ENCODE results near the gene LYAR.

DNA sequence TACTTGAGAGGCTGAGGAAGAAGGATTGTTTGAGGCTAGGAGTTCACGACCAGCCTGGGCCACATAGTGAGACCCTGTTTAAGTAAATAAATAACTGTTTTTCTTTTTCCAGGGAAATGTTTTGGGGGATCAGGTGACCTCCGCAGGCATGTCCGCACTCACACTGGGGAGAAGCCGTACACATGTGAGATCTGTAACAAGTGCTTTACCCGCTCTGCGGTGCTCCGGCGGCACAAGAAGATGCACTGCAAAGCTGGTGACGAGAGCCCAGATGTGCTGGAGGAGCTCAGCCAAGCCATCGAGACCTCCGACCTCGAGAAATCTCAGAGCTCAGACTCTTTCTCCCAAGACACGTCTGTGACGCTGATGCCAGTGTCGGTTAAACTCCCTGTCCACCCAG is 30.6 kb upstream of the LYAR start:
- TF ChIP-seq, protein P1, sequence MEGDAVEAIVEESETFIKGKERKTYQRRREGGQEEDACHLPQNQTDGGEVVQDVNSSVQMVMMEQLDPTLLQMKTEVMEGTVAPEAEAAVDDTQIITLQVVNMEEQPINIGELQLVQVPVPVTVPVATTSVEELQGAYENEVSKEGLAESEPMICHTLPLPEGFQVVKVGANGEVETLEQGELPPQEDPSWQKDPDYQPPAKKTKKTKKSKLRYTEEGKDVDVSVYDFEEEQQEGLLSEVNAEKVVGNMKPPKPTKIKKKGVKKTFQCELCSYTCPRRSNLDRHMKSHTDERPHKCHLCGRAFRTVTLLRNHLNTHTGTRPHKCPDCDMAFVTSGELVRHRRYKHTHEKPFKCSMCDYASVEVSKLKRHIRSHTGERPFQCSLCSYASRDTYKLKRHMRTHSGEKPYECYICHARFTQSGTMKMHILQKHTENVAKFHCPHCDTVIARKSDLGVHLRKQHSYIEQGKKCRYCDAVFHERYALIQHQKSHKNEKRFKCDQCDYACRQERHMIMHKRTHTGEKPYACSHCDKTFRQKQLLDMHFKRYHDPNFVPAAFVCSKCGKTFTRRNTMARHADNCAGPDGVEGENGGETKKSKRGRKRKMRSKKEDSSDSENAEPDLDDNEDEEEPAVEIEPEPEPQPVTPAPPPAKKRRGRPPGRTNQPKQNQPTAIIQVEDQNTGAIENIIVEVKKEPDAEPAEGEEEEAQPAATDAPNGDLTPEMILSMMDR (conservative IDR thresholded peaks at IDR 0.05; ENCODE audit: low read depth, low read length), result no peak
- TF ChIP-seq MAZ (IDR thresholded peaks at IDR 0.05; ENCODE audit: borderline replicate concordance, low read depth, low read length), result no peak
- TF ChIP-seq MXI1 (IDR thresholded peaks at IDR 0.05; ENCODE audit: borderline replicate concordance, low read depth, low read length), result no peak
- TF ChIP-seq RAD21 (IDR thresholded peaks at IDR 0.05; ENCODE audit: low read length), result no peak
- TF ChIP-seq POLR2A (IDR thresholded peaks at IDR 0.05; ENCODE audit: low read depth, low read length), result no peak
- TF ChIP-seq RFX5 (IDR thresholded peaks at IDR 0.05; ENCODE audit: low read depth, low read length), result no peak
- no peak for TF ChIP-seq FOS (IDR thresholded peaks at IDR 0.05; ENCODE audit: low read depth, low read length)
- TF ChIP-seq RCOR1 (IDR thresholded peaks at IDR 0.05; ENCODE audit: insufficient replicate concordance, low read length), result no peak
- no peak for TF ChIP-seq CHD1 (IDR thresholded peaks at IDR 0.05; ENCODE audit: low read depth, low read length)
- TF ChIP-seq BHLHE40 (IDR thresholded peaks at IDR 0.05; ENCODE audit: low read depth, low read length), result no peak
- no peak for TF ChIP-seq MAFK (IDR thresholded peaks at IDR 0.05; ENCODE audit: low read depth, low read length)
- TF ChIP-seq, protein P2, sequence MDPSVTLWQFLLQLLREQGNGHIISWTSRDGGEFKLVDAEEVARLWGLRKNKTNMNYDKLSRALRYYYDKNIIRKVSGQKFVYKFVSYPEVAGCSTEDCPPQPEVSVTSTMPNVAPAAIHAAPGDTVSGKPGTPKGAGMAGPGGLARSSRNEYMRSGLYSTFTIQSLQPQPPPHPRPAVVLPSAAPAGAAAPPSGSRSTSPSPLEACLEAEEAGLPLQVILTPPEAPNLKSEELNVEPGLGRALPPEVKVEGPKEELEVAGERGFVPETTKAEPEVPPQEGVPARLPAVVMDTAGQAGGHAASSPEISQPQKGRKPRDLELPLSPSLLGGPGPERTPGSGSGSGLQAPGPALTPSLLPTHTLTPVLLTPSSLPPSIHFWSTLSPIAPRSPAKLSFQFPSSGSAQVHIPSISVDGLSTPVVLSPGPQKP (IDR thresholded peaks at IDR 0.05; ENCODE audit: borderline replicate concordance, low read depth, low read length), result no peak
- TF ChIP-seq, protein P3, sequence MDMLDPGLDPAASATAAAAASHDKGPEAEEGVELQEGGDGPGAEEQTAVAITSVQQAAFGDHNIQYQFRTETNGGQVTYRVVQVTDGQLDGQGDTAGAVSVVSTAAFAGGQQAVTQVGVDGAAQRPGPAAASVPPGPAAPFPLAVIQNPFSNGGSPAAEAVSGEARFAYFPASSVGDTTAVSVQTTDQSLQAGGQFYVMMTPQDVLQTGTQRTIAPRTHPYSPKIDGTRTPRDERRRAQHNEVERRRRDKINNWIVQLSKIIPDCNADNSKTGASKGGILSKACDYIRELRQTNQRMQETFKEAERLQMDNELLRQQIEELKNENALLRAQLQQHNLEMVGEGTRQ (IDR thresholded peaks at IDR 0.05; ENCODE audit: low read depth, low read length), result no peak
- no peak for TF ChIP-seq SMC3 (IDR thresholded peaks at IDR 0.05; ENCODE audit: low read depth, low read length)
